GM19239 (cell line): ENCODE measurements around the gene BCL10.

Experiments used
- DNase-seq: peaks from one replicate; pipeline ENCODE4 v3.0.0; 2011; ENCODE audit warnings: low spot score; ENCODE audit not compliant: insufficient read length
- FAIRE-seq: peaks from 2 replicates; lab custom pipeline; 2011; peaks lifted over from hg19 to GRCh38; lab: Jason Lieb, UNC

The BCL10 gene

DNA sequence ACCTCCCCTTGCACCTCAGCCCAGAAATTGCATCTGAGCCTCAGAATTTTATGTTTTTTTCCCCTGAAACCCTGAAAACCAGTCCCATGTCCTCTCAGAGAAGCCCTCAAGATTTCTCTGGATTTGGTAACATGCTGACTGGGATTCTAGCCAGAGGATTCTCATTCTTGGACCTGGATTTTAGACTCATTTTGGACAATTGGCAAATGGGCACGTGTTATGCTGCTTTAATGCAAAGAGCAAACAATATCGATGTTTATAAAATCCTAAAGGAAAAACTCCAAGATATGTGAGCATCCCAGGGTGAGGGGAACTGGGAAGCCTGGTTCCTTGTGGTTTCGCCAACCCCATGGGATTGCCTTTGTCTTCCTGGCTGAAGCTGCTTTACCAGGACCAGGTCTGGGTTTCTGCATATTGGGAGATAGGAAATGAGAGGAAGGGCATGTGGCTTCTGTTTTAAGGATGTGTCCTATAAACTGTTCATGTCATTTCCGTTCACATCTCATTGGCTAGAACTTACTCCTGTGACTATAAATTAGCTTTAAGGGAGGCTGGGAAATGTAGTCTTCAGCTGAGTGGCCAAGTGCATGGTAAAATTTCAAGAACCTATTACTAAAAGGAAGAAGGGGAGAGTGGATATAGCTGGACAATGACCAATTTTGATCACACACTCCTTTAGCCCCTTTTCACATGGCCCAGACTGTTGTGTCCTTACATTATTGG, 27.2 kb upstream of the BCL10 start:
- DNase-seq (no peak), FAIRE-seq (no peak)

DNA sequence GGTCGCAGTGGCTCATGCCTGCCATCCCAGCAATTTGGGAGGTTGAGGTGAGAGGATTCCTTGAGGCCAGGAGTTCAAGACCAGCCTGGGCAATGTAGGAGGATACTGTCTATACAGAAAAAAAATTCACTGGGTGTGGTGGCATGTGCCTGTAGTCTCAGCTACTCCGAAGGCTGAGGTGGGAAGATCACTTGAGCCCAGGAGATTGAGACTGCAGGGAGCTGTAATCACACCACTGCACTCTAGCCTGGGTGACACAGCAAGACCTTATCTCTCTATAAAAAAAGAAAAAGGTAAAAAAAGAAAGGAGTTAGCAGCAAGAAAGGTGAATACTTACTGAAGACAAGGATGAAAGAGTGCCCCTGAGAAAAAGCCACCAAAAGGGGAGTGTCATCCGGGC, 23.7 kb upstream of the BCL10 start:
- no peak for DNase-seq
- FAIRE-seq = no peak

DNA sequence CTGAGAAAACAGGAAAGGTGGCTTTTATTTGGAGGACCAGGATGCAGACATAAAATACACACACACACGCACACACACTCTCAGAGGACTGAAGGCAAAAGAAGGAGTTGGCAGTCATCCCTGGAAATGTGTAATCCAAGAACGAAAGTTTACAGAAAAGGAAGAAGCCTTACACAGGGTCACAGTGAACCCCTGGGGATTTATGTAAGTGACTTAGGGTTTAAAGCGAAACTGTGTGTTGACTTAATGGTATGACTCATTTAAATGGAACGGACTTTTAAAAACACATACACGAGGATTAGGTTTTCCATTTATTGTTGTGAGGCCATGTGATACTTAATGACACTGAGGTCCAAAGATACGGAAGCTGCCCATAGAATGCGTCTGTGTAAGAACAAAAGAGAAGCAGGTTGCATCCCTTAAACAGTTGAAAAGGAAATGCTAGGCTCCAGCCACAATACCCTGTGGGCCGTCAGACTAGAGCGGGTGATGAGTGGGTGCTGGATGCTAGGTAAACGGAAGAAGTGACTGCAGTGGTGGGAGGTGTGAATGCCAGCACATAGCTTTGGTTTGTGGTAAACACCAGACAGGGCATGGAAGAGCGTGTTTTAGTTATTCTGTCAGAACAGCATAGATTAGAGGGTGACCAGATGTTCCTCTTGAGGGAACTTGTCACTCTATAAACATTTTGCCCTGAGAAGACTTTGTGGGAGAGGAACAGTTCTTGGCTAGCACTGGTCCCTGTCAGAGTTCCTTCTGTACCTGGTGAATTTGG, 21.6 kb upstream of the BCL10 start:
- peak; percentile 95 for FAIRE-seq

DNA sequence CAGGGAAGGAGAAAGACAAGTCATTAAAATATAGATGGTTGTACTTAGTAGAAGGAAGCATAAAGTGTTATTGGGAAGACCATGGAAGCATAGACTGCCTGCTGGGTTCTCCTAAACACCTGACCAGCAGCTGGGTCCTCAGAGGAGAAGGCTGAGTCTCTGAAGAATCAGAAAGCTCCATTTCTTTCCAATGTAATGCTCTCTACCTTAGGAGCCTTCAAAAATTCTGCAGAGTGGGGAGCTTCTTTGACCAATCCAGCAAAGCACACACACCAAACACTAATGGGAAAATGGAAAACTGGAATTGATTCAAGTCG, 21.1 kb upstream of the BCL10 start:
- FAIRE-seq (no peak), DNase-seq (no peak)

More for the DNA sequence above, 21.6 kb upstream of the BCL10 start:
- DNase-seq = peak; percentile 41

DNA sequence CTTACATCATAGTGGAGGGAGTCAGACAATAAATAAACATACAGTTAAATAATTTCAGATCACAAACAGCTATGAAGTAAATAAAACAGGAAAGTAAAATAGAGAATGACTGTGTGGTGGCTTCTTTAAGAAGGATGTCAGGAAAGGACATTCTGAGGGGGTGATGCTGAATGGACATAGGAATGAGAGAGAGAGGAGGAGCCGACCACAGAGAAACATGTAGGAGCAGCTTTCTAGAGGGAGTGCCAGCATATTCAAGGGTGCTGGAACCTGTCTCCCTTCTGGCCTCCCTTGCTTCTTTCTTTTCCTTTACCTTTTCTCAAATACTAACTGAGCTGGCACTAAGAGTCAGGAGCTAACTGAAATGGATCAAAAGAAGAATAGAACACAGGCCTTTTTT, 20.5 kb upstream of the BCL10 start:
- DNase-seq = no peak

DNA sequence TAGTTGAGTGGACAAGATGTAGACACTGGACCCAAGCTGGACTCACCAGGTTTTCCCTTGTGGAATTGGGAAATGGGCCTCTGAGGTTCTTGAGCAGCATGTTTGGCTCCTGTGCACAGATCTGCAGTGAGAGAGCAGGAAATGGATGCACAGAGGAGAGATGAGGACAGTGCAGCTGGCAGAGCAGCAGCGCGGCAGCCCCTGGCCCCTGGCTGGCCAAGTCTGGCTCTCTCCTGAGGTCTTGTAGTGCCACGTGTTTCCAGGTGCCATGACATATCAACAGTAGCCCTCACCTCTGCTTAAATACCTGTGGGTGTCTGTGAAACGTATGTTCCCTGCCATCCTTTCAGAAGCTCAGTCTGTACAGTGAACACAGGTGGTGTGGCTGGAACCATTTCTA, 19.2 kb upstream of the BCL10 start:
- DNase-seq = no peak
- no peak for FAIRE-seq

More for the DNA sequence above, 20.5 kb upstream of the BCL10 start:
- no peak for FAIRE-seq

DNA sequence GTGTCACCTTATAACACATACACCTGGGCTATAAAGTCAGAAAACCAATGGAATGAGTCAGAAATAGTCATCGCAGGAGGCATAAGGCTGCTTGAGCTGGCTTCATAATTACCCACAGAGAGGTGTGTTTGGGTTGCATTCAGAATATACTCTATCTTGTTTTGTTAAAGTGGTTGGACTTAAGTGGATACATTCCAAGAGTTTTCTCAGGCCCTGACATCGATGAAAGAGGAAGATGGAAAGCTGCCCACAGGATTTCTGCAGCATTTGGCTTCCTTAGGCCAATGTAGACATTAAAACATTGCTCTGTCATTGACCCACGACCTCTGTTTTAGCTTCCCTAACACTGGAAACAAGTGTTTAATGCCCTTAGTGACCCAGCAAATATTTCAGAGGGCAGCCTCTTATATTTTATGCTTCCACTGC, 18.6 kb upstream of the BCL10 start:
- no peak for FAIRE-seq
- DNase-seq = no peak

DNA sequence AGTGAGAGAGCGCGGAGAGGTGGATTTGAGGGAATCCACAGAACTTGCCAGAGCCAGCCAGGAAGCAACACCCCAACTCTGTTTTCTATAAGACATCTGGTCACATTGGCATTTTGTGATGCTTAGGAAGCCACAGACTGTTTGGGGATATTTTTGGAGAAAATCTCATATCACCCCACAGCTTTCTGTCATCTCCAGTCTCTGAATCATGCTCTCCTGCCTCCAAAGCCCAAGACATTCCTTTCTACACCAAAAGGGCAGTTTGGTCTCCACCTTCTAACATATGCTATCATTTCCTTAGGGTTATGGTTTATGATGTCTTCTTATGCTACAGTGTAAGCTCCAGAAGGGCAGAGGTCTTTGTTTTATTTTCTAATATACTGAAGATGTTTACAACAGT, 14.4 kb upstream of the BCL10 start:
- FAIRE-seq (no peak), DNase-seq (no peak)

DNA sequence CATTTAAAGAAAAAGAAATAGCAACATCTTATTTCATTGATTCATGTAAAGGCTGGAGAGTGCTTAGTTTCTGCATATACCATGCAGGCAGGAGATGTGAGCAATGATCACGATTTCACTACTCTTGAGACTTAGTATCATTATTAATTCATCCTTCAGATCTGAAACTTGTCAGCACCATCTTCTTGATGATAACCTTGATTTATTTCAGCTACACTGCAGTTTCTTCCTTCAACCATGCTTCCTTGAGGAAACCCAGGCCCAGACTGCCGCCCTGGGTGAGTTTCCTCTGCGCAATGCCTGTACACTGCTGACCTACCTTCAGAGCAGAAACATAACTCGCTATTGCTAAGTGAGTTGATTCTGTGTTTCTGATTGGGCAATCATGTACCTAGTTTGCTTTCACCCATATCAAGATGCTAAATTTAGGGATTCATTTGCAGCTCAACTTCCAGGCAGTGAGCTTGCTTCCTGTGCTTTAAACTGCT, 13.5 kb upstream of the BCL10 start:
- peak; percentile 84 for FAIRE-seq

DNA sequence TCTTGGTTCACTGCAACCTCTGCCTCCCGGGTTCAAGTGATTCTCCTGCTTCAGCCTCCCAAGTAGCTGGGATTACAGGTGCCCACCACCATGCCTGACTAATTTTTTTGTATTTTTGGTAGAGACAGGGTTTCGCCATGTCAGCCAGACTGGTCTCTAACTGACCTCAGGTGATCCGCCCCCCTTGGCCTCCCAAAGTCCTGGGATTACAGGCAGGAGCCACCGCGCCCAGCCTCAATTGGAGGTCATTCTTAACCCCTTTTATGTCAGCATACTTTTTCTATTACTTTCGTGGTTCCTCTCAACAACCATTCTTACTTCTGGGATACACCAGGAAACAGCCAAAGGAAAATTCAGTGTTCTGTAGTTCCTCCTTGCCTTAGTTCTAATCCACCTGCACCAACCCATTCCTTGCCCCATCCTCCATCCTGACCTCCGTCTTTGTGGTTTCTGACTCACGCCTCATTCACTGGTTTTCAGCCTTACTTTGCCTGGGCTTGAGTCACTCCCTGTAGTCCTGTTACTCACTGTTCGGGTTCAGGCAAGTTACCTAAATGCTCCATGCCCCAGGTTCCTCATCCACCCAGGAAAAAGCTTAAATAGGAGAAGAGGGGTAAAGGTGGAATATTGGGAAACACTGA, 12.9 kb upstream of the BCL10 start:
- FAIRE-seq = no peak
- no peak for DNase-seq

More for the DNA sequence above, 13.5 kb upstream of the BCL10 start:
- DNase-seq = no peak

DNA sequence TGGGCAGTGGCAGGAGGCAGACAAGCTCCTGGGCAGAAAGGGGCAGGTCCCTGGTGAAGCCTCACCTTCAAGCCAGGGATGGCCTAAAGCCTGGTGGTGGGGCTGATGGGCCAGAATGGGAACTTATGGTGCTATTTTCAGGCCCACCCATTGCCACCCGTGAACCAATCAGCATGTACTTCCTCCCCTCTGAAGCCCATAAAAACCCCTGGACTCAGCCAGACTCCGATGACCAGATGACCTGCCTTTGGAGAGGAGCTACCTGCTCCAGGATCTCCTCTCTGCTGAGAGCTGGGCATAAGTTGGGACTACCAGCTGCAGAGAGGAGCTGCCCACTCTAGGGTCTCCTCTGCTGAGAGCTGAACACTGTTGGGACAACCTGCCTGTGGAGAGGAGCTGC, 7.8 kb upstream of the BCL10 start:
- no peak for FAIRE-seq
- no peak for DNase-seq

DNA sequence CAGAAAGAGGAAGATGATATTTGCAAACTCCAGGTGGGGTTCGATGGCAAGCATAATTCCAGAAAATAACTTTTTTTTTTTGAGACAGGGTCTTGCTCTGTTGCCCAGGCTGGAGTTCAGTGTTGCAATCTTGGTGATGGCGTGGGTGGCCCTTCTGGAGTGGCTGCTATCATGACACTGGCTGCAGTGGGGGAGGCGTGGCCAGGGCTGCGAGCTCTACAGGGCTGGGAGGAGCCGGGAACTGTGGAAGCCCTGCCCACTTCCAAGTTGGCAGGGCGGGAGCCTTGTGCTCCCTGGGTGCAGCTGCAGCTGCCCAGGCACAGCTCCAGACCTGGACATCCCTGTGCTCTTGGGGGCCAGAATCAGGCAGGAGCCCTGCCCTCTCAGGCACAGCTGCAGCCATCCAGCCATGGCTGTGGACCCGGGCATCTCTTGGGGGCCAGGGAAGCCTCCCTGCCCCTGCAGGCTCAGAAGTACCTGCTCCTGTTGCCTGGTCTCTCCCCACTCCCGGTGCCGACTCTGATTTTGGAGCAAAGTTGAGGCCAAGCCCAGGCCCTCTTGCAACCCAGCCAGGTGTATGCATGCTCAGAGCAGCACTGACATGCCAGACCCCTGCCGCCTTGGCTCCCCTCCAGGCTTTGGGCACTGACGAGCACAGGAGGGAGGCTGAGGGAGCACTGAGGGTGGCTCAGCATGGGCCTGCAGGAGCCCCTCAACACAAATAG, 7.2 kb upstream of the BCL10 start:
- no peak for FAIRE-seq
- no peak for DNase-seq

DNA sequence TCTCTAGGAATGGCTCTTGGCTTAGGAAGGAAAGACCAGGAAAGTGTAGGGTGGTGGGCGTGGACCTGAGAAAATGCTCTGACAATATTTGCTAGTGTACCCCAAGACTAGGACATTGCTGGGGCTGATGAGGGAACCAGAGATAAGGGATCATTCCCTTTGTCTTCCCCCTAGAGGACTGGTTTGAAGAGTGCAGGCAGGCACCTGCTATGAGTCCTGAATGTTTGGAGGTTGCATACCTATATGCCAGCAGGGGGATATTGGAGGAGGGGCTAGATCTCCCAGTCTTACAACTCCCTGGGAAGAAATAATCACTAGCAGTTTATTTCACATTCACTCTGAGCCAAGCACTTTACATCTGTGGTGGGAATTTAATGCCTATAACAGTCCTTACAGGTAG, 6.0 kb upstream of the BCL10 start:
- FAIRE-seq (no peak), DNase-seq (no peak)

DNA sequence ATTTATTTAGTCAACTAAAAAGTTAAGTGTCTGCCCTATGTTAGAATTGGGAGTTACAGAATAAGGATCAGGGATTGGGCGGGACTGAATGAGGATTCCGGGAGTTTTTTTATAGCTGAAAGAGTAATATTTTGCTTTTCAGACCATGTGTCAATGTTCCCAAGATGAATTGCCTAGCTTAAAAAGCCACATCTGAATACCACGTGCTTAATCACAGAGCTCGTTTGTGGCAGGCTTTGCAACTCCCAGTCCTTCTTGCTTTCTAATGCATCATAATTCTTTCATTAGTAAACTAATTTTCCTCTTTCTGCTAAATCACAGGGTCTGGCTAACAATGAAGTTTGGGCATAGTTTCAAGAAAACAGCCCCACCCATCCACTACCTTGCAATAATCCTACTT, 4.2 kb upstream of the BCL10 start:
- no peak for FAIRE-seq

DNA sequence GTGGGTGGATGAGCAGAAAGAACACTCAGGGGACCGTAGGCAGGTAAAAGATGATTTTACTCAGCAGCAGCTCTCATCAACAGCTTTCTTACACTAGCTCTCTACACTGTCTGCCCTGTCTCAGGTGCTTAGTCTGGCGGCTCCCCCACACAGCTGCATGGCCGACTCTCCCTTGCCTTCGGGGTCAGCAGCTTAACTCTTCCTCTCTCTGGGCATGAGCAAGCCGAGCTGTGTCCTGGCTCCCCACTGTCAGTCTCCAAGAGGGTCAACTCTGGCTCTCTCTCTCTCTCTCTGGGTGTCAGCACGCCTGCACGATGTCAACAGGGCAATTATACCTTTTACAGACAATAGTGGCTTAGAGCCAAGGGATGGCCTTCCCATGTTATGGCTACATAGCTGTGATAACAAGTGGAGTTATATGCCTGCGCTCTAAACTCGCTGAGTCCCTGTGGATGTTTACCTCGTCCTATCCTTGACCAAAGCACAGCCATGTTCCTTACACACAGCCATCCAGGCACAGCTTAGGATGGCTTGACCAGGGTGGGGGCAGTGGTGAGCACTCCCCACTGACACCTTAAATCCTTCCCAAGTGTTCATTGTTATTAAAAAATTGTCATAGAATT, 3.1 kb upstream of the BCL10 start:
- FAIRE-seq = no peak

More for the DNA sequence above, 4.2 kb upstream of the BCL10 start:
- no peak for DNase-seq

DNA sequence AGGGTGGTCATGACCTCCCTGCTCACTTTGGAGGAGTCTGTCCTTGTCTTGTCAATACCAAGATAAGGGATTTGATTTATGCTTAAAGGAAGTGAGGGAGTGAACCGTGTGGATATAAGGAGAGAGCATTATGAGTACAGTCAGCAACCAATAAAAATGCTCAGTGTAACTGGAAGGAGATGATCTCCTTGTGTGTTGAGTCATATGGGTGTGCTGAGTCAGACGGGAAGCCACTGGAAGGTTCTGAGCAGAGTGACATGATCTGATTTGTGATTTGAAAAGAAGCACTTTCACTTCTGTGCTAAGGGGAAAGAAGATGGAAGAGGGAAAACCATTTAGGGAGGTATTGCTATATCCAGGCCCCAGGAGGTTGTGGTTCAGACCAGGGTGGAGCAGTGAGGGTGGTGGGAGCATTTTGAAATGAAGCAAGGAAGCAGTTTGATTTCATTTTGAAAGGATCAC, 2.5 kb upstream of the BCL10 start:
- DNase-seq = no peak
- FAIRE-seq = no peak

More for the DNA sequence above, 3.1 kb upstream of the BCL10 start:
- DNase-seq = no peak

DNA sequence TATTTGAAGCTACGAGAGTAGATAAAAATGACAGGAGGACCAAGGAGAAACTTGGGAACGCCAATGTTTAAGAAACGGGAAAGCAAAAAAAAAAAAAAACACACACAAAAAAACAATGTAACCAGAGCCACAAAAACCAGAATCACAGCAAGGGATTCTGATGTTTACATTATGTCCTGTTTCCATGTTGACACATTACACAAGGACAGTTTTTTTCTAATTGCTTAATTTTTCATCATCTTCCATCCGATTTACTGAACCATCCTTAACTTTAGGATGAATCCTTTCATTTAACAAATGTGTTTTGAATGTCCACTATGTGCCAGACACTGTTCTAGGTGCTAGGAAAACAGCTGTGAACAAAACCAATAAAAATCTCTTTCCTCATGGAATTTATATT, 1.4 kb upstream of the BCL10 start:
- DNase-seq (no peak), FAIRE-seq (no peak)

DNA sequence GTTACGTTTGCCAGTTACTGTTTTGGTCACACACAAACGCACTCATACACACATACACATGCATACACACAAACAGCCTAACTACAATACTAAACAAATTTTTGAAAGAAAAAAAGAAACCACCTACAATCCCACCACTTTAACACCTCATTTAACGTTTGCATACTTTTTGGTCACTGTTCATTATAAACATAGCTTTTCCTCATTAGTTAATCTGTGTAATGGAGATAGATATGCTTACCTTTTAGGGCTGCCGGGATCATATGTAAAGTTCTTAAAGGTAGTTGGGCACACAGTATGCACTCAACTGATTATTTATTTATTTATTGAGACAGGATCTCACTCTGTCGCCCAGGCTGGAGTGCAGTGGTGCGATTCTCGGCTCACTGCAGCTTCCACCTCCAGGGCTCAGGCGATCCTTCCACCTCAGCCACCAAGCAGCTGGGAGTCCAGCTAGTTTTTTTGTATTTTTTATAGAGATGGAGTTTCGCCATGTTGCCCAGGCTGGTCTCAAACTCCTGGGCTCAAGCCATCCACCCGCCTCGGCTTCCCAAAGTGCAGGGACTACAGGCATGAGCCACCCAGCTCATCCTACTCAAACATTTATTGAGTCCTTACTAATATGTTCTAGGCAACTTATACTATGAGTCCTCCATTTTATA, 677 bp upstream of the BCL10 start:
- no peak for FAIRE-seq
- DNase-seq = no peak

DNA sequence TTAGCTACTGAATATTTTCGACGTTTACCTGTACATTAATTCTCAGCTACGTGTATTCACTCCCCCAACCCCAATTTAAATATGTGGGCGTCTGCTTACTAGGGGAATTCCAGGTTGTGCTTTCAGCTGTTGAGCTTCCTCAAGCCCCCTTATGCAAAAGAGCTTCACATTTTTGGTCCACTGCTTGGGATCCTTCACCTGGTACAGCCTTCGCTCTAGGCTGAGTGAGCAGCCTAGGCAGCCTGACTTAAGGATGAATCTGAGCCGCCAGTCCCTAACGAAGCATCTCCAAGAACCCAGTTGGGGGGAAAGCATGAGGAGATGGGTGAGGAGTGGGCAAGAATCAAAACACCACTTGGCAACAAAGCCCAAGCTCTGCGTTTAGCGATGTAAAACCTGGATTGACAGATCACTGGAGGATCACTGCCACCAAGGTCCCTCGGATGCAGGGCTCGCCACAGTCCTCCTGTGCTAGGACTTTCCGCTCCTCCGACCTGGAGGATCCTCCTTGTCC, 674 bp downstream of the BCL10 start:
- FAIRE-seq = peak; percentile 69
- DNase-seq = no peak
